ENCODE data around the gene DEFB124. TPM values are rescaled to one million over a fixed set of nuclear protein-coding genes. Genes with fewer than 3 reads are reported as not detected.

Gene DEFB124
- polyA plus RNA-seq, 1 experiment: not detected

GRCh38 chr20:31516651-31517050, 41.7 kb upstream of the DEFB124 start:
- CTCF ChIA-PET: interaction anchor here (0.7 to 2.8 kb wide), 4 partner anchors 11 to 96 kb away, joined by 4 to 16 read pairs (median 7); no protein-coding TSS in a partner anchor
- H3K27me3 ChIP-seq (ENCODE audit: control insufficient read depth, insufficient read depth, low read length): no peaks in the 10 kb centered on the region
- DNase-seq (ENCODE audit: low read depth): no peak
- POLR2A ChIA-PET: no interaction called here
- TF ChIP-seq CTCF (IDR thresholded peaks at IDR 0.05; ENCODE audit: insufficient read depth, low read depth, low read length): no peak
- H3K4me3 ChIP-seq (ENCODE audit: low read depth, low read length): no peak overlapping the region
- peaks cover 8% of the 10 kb centered on the region; the same call in 1 of the 2 replicates for H3K36me3 ChIP-seq (ENCODE audit: control insufficient read depth, insufficient read depth, low read length)

DNA sequence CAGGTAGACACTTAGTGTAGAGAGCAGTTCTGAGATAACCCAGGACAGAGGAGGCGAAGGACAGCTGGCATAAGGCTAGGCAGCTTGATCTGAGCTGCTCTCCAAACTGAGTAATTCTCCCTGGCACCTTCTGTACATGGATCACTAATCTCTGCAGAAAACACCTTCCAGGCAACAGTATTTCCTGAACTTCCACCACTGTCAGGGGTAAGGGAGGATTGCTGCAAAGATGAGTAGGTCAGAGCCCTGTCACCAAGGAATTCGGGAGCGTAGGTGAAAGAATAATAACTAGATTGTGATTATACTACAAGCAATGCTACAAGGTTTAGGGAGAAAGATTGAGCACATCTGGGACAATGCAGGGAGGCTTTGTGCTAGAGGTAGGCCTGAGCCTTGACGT, 41.2 kb upstream of the DEFB124 start:
- ChIA-PET POLR2A (no interaction called here), CTCF (interaction anchor here (1.7 to 2.8 kb wide), 4 partner anchors 13 to 96 kb away, joined by 5 to 16 read pairs (median 7); no protein-coding TSS in a partner anchor)
- TF ChIP-seq CTCF (IDR thresholded peaks at IDR 0.05; ENCODE audit: insufficient read depth, low read depth, low read length): no peak
- H3K4me3 ChIP-seq (ENCODE audit: low read depth, low read length): peak overlapping the region; percentile 96
- peaks cover 8% of the 10 kb centered on the region; the same call in 1 of the 2 replicates for H3K36me3 ChIP-seq (ENCODE audit: control insufficient read depth, insufficient read depth, low read length)
- no peaks in the 10 kb centered on the region for H3K27me3 ChIP-seq (ENCODE audit: control insufficient read depth, insufficient read depth, low read length)
- DNase-seq (ENCODE audit: low read depth): no peak

- no peak for TF ChIP-seq CTCF (IDR thresholded peaks at IDR 0.05; ENCODE audit: insufficient read depth, low read depth, low read length)
- POLR2A ChIA-PET: no interaction called here
These were observed 40.8 kb upstream of the DEFB124 start for GRCh38 chr20:31515775-31516107.

GRCh38 chr20:31515072-31515774, 40.3 kb upstream of the DEFB124 start:
- Histone ChIP-seq H3K27me3 (ENCODE audit: control insufficient read depth, insufficient read depth, low read length) (no peaks in the 10 kb centered on the region), H3K4me3 (ENCODE audit: low read depth, low read length) (peak overlapping the region; percentile 96), H3K36me3 (ENCODE audit: control insufficient read depth, insufficient read depth, low read length) (peaks cover 5% of the 10 kb centered on the region; the same call in 1 of the 2 replicates)
- DNase-seq (ENCODE audit: low read depth): no peak
- CTCF ChIA-PET: interaction anchor here (1.1 to 2.8 kb wide), 5 partner anchors 13 to 98 kb away, joined by 5 to 16 read pairs (median 6); no protein-coding TSS in a partner anchor
- TF ChIP-seq CTCF (IDR thresholded peaks at IDR 0.05; ENCODE audit: insufficient read depth, low read depth, low read length): no peak
- POLR2A ChIA-PET: no interaction called here

More at GRCh38 chr20:31515775-31516107, 40.8 kb upstream of the DEFB124 start:
- no peaks in the 10 kb centered on the region for H3K27me3 ChIP-seq (ENCODE audit: control insufficient read depth, insufficient read depth, low read length)
- no peak for DNase-seq (ENCODE audit: low read depth)
- H3K36me3 ChIP-seq (ENCODE audit: control insufficient read depth, insufficient read depth, low read length): peaks cover 8% of the 10 kb centered on the region; the same call in 1 of the 2 replicates
- CTCF ChIA-PET: interaction anchor here (1.7 to 2.8 kb wide), 3 partner anchors 13 to 97 kb away, joined by 5 to 16 read pairs (median 7); no protein-coding TSS in a partner anchor
- H3K4me3 ChIP-seq (ENCODE audit: low read depth, low read length): peak overlapping the region; percentile 96
